DND-41 (cell line): ENCODE data around the gene KCNT2.

Experiments
- ATAC-seq: fragments of 200-7000 bp; cut with Tn5 transposase; 3 replicates; pipeline ENCODE4 v1.9.1; 2021; ENCODE audit warnings: low read depth; ENCODE audit not compliant: insufficient read depth
- DNase-seq: peaks from one replicate; pipeline ENCODE4 v3.0.0-alpha.2; 2020
- H2AFZ ChIP-seq: 2 replicates; pipeline ENCODE4 v1.6.0; 2012; ENCODE audit warnings: low read depth, low read length
- H3K27ac ChIP-seq: 2 replicates; pipeline ENCODE4 v1.5.1; 2012; ENCODE audit warnings: low read length, inconsistent platforms
- H3K27me3 ChIP-seq: fragments of 200-600 bp; sonication (generic); 2 replicates; pipeline ENCODE4 v1.6.0; 2012; ENCODE audit warnings: low read length, mild to moderate bottlenecking, inconsistent platforms; ENCODE audit not compliant: insufficient read depth, poor library complexity
- H3K36me3 ChIP-seq: 2 replicates; pipeline ENCODE4 v1.5.1; 2012; ENCODE audit warnings: low read length, inconsistent platforms; ENCODE audit not compliant: insufficient read depth
- H3K4me1 ChIP-seq: 2 replicates; pipeline ENCODE4 v1.5.1; 2012; ENCODE audit warnings: mild to moderate bottlenecking, low read length; ENCODE audit not compliant: insufficient read depth
- H3K4me2 ChIP-seq: 2 replicates; pipeline ENCODE4 v1.6.0; 2012; ENCODE audit warnings: mild to moderate bottlenecking, moderate library complexity, low read length, inconsistent platforms; ENCODE audit not compliant: insufficient read depth
- H3K4me3 ChIP-seq, 2 experiments: fragments of 200-600 bp in 1 of 2; shearing (Covaris generic) in 1 of 2; 2 replicates each; pipeline ENCODE4 v1.5.1; 2012 to 2016; ENCODE audit warnings: inconsistent platforms in 2 of 2, low read length in 2 of 2, mild to moderate bottlenecking in 2 of 2, low read depth in 1 of 2, moderate library complexity in 1 of 2
- H3K79me2 ChIP-seq: 2 replicates; pipeline ENCODE4 v1.6.0; 2012; ENCODE audit warnings: low read length, inconsistent platforms; ENCODE audit not compliant: insufficient read depth
- H3K9ac ChIP-seq: 2 replicates; pipeline ENCODE4 v1.6.0; 2012; ENCODE audit warnings: low read depth, mild to moderate bottlenecking, inconsistent platforms, low read length, moderate library complexity
- H3K9me3 ChIP-seq: 2 replicates; pipeline ENCODE4 v1.5.1; 2012; ENCODE audit warnings: low read length, moderate library complexity, mild to moderate bottlenecking, inconsistent platforms; ENCODE audit not compliant: insufficient read depth, severe bottlenecking
- H4K20me1 ChIP-seq: 2 replicates; pipeline ENCODE4 v1.6.0; 2012; ENCODE audit warnings: low read length; ENCODE audit not compliant: insufficient read depth
- CTCF ChIP-seq: IDR thresholded peaks from 2 replicates; pipeline ENCODE4 v1.5.1; 2012; ENCODE audit warnings: borderline replicate concordance, low read length, moderate library complexity, mild to moderate bottlenecking; ENCODE audit not compliant: poor library complexity, severe bottlenecking; ENCODE audit errors: extremely low read depth
- EZH2 ChIP-seq: IDR thresholded peaks from 3 replicates; pipeline ENCODE4 v1.6.1; 2012; ENCODE audit warnings: borderline replicate concordance, low read depth, mild to moderate bottlenecking, moderate library complexity, low read length, inconsistent platforms; ENCODE audit not compliant: severe bottlenecking

Gene KCNT2

DNA sequence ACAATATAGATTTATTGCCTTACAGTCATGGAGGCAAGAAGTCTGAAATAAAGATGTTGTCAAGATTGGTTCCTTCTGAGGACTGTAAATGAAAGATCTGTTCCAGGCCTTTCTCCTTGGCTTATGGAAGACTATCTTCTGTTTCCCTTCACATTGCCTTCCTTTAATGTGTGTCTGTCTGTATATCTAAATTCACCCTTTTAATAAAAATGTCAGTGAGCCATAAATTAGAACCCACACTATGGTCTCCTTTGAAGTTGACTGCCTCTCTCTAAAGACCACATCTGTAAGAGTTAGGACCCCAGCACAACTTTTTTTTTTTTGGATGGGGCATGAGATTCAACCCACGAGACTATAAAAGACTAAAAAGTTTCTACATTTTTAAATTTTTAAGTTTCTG is 305.8 kb downstream of the KCNT2 start:
- Histone ChIP-seq H3K4me1 (no peaks in the 10 kb centered on the region), H3K79me2 (no peaks in the 10 kb centered on the region)

DNA sequence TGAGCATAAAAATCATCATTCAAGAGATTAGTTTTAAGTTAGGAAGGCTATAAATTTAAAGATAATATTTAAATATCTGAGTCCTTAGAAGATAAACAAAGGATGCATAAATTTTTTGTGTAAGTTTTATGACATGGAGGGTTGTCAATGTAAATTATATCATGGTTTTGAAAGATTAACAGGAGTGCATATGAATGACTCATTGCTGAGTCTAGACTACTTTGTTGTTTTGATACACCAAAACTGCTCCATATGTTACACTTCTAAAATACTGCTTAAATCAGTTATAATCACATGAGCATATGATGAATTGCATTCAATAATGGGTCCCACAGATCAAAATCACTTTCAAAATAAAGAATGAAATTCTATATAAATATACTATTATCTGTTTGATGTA is 312.5 kb downstream of the KCNT2 start:
- no peaks in the 10 kb centered on the region for H3K36me3 ChIP-seq
- no peaks in the 10 kb centered on the region for H3K9me3 ChIP-seq
- no peak for TF ChIP-seq EZH2
- TF ChIP-seq CTCF, result no peak
- ATAC-seq, result no peak
- no peaks in the 10 kb centered on the region for H3K79me2 ChIP-seq
- no peak overlapping the region for H3K4me3 ChIP-seq
- H3K27me3 ChIP-seq, result no peaks in the 10 kb centered on the region
- H4K20me1 ChIP-seq, result no peaks in the 10 kb centered on the region
- H2AFZ ChIP-seq, result no peak overlapping the region
- H3K9ac ChIP-seq, result no peak overlapping the region
- no peaks in the 10 kb centered on the region for H3K4me1 ChIP-seq
- no peak overlapping the region for H3K4me2 ChIP-seq
- H3K27ac ChIP-seq, result no peak overlapping the region
- no peak for DNase-seq

More for the DNA sequence above, 305.8 kb downstream of the KCNT2 start:
- Histone ChIP-seq H4K20me1 (no peaks in the 10 kb centered on the region), H3K27ac (no peak overlapping the region), H3K4me2 (no peak overlapping the region), H2AFZ (no peak overlapping the region), H3K4me3 (no peak overlapping the region), H3K27me3 (no peaks in the 10 kb centered on the region), H3K36me3 (no peaks in the 10 kb centered on the region), H3K9ac (no peak overlapping the region), H3K9me3 (no peaks in the 10 kb centered on the region)
- no peak for ATAC-seq
- TF ChIP-seq CTCF, result no peak
- TF ChIP-seq EZH2, result no peak
- no peak for DNase-seq

DNA sequence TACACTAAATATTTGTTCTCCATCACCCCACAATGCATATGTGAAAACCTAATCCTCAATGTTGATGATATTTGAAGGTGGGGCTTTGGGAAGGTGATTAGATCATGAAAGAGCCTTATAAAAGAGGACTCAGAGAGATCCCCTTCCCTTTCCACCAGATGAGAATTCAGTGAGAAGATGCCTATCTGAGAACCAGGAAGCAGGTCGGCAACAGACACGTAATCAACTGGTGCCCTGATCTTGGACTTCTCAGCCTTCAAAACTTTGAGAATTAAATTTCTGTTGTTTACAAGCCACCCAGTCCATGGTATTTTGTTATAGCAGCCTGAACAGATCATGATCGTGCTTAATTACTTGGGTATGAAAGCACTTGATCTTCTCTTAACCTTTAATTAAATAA is 329.4 kb downstream of the KCNT2 start:
- Histone ChIP-seq H3K4me1 (no peaks in the 10 kb centered on the region), H3K4me2 (no peak overlapping the region), H3K27ac (no peak overlapping the region), H3K9me3 (no peaks in the 10 kb centered on the region), H3K9ac (no peak overlapping the region), H3K4me3 (no peak overlapping the region), H3K36me3 (no peaks in the 10 kb centered on the region), H3K27me3 (no peaks in the 10 kb centered on the region), H2AFZ (no peak overlapping the region), H3K79me2 (no peaks in the 10 kb centered on the region), H4K20me1 (no peaks in the 10 kb centered on the region)
- no peak for ATAC-seq
- no peak for DNase-seq
- TF ChIP-seq EZH2, result no peak

GRCh38 chr1:196277860-196278259 is 330.4 kb downstream of the KCNT2 start:
- Histone ChIP-seq H3K4me1 (no peaks in the 10 kb centered on the region), H2AFZ (no peak overlapping the region), H3K36me3 (no peaks in the 10 kb centered on the region), H4K20me1 (no peaks in the 10 kb centered on the region), H3K9ac (no peak overlapping the region), H3K79me2 (no peaks in the 10 kb centered on the region), H3K4me3 (no peak overlapping the region), H3K27ac (no peak overlapping the region), H3K4me2 (no peak overlapping the region), H3K27me3 (no peaks in the 10 kb centered on the region), H3K9me3 (no peaks in the 10 kb centered on the region)
- ATAC-seq (no peak), DNase-seq (no peak)
- TF ChIP-seq EZH2 (no peak), CTCF (no peak)
